MCF 10A (cell line): ENCODE data around the gene AKR1D1. TPM values are rescaled to one million over a fixed set of nuclear protein-coding genes. Genes with fewer than 3 reads are reported as not detected.
A peak's percentile ranks its signal among the peaks of the same experiment; 100 is the strongest.

Source experiments
- BruUV-seq: library from RNA; stranded (reverse); fragments of 400-500 nt; replicated peaks from 2 replicates; lab custom pipeline; 2021; lab: Mats Ljungman, UMichigan
- CTCF ChIA-PET: fragments of 300-600 bp; sonication (Branson Sonifier 250); formaldehyde crosslinking; extraction: SDS; loops from one replicate; lab custom pipeline; 2021; ENCODE audit warnings: antibody characterized with exemption, inconsistent platforms; lab: Yijun Ruan, JAX
- POLR2A ChIA-PET: fragments of 300-600, 350-650 bp; sonication (Branson Sonifier 250); formaldehyde crosslinking; extraction: SDS; loops from one replicate; lab custom pipeline; 2020; ENCODE audit warnings: antibody characterized with exemption, inconsistent platforms; lab: Yijun Ruan, JAX
- DNase-seq: peaks from one replicate; pipeline ENCODE4 v3.0.0-alpha.2; 2018; ENCODE audit not compliant: unreplicated experiment
- H3K27ac Mint-ChIP-seq: one replicate; pipeline ENCODE4 v1.8.0; 2022; ENCODE audit warnings: mild to moderate bottlenecking, low read depth, mixed read lengths; ENCODE audit not compliant: unreplicated experiment
- H3K27me3 Mint-ChIP-seq: one replicate; pipeline ENCODE4 v1.8.0; 2022; ENCODE audit warnings: mixed read lengths; ENCODE audit not compliant: insufficient read depth, unreplicated experiment
- H3K36me3 Mint-ChIP-seq: one replicate; pipeline ENCODE4 v1.8.0; 2022; ENCODE audit warnings: mild to moderate bottlenecking, moderate library complexity, mixed read lengths; ENCODE audit not compliant: insufficient read depth, unreplicated experiment
- H3K4me1 Mint-ChIP-seq: one replicate; pipeline ENCODE4 v1.8.0; 2022; ENCODE audit warnings: mixed read lengths; ENCODE audit not compliant: insufficient read depth, unreplicated experiment
- H3K4me3 Mint-ChIP-seq: one replicate; pipeline ENCODE4 v1.8.0; 2022; ENCODE audit warnings: mild to moderate bottlenecking, moderate library complexity, mixed read lengths; ENCODE audit not compliant: unreplicated experiment
- H3K9me3 Mint-ChIP-seq: one replicate; pipeline ENCODE4 v1.8.0; 2022; ENCODE audit warnings: mixed read lengths; ENCODE audit not compliant: unreplicated experiment
- intact Hi-C: fragments of 100-400 bp; cut with micrococcal nuclease; formaldehyde crosslinking; loops from 2 replicates; pipeline ENCODE4 v1.14.1; 2022
- total RNA-seq: library from RNA; stranded (reverse); gene quantifications from 2 replicates; pipeline ENCODE4 v1.2.3, GENCODE V29; 2022
- TF ChIP-seq, protein P1 (sequence below): fragments of 200-600 bp; IDR thresholded peaks from one replicate; pipeline ENCODE4 v1.8.0; 2022; ENCODE audit warnings: antibody characterized with exemption, mild to moderate bottlenecking; ENCODE audit not compliant: unreplicated experiment

The AKR1D1 gene
- total RNA-seq, 1 experiment from 2014 or later: not detected

DNA sequence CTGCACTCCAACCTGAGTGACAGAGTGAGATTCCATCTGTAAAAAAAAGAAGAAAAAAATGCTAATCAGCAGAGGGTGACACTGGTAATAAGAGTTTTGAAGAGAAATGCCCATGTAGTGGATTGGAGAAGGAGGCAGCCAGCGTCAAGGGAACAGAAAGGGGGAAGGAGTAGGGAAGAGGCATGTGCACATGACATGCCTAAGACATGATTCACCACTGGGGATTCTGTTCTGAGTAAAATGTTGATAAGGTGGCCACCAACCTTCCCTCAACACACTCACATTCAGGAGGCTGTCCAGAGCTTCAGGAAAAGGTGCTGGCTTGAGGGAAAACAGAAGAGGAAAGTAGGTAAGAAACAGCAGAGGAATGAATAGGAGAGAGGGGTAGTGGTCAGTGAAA is 39.9 kb downstream of the AKR1D1 start:
- H3K36me3 Mint-ChIP-seq: no peaks in the 10 kb centered on the region
- H3K4me3 Mint-ChIP-seq: no peak overlapping the region
- intact Hi-C loops: no loop called here
- no TSS peak for BruUV-seq
- peak; percentile 39 for DNase-seq
- TF ChIP-seq, protein P1, sequence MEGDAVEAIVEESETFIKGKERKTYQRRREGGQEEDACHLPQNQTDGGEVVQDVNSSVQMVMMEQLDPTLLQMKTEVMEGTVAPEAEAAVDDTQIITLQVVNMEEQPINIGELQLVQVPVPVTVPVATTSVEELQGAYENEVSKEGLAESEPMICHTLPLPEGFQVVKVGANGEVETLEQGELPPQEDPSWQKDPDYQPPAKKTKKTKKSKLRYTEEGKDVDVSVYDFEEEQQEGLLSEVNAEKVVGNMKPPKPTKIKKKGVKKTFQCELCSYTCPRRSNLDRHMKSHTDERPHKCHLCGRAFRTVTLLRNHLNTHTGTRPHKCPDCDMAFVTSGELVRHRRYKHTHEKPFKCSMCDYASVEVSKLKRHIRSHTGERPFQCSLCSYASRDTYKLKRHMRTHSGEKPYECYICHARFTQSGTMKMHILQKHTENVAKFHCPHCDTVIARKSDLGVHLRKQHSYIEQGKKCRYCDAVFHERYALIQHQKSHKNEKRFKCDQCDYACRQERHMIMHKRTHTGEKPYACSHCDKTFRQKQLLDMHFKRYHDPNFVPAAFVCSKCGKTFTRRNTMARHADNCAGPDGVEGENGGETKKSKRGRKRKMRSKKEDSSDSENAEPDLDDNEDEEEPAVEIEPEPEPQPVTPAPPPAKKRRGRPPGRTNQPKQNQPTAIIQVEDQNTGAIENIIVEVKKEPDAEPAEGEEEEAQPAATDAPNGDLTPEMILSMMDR: no peak
- ChIA-PET POLR2A (no interaction called here), CTCF (interaction anchor here (1.5 kb wide), 1 partner anchor 353 kb away, joined by 3 read pairs; no protein-coding TSS in a partner anchor)
- peaks cover 4% of the 10 kb centered on the region for H3K27me3 Mint-ChIP-seq
- peaks cover 7% of the 10 kb centered on the region for H3K9me3 Mint-ChIP-seq
- H3K4me1 Mint-ChIP-seq: peaks cover 13% of the 10 kb centered on the region
- H3K27ac Mint-ChIP-seq: no peak overlapping the region

GRCh38 chr7:138116892-138117291 is 40.6 kb downstream of the AKR1D1 start:
- BruUV-seq: no TSS peak
- H3K27ac Mint-ChIP-seq: no peak overlapping the region
- H3K36me3 Mint-ChIP-seq: no peaks in the 10 kb centered on the region
- TF ChIP-seq, protein P1: no peak
- CTCF ChIA-PET: interaction anchor here (0.5 kb wide), 1 partner anchor 1887 kb away, joined by 3 read pairs; no protein-coding TSS in a partner anchor
- POLR2A ChIA-PET: no interaction called here
- H3K27me3 Mint-ChIP-seq: no peaks in the 10 kb centered on the region
- no peak for DNase-seq
- peaks cover 7% of the 10 kb centered on the region for H3K9me3 Mint-ChIP-seq
- H3K4me1 Mint-ChIP-seq: peaks cover 13% of the 10 kb centered on the region
- intact Hi-C loops: no loop called here
- no peak overlapping the region for H3K4me3 Mint-ChIP-seq

DNA sequence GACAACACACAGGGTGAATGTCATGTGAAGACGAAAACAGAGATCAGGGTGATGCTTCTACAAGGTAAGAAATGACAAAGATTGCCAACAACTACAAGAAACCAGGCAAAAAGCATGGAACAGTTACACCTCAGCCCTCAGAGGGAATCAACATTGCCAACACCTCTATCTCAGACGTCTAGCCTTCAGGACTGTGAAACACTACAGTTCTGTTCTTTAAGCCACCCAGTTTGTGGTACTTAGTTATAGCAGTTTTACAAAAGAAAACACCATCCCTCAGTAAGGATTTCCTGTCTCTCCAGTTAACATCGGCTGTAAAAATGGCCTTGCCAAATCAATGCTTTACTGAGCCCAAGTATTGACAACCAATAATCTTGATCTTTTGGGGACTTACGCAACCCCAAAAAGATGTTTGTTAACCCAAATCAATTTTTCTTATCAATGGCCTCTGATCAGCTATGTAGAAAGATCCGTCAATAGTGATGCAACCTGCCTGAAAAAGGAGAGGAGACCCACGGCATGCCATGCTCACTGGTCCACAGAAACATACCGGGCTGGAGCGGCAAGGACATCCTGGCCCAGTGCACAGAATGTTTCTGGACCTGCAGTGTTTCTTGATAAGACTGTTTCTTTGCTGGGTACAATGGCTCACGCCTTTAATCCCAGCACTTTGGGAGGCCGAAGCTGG is 44.0 kb downstream of the AKR1D1 start:
- Mint-ChIP-seq H3K27me3 (no peaks in the 10 kb centered on the region), H3K9me3 (peaks cover 7% of the 10 kb centered on the region), H3K4me1 (peaks cover 17% of the 10 kb centered on the region), H3K4me3 (no peak overlapping the region), H3K27ac (no peak overlapping the region), H3K36me3 (no peaks in the 10 kb centered on the region)
- TF ChIP-seq, protein P1: no peak
- ChIA-PET POLR2A (no interaction called here), CTCF (no interaction called here)
- no peak for DNase-seq
- BruUV-seq: no TSS peak
- intact Hi-C loops: no loop called here

GRCh38 chr7:138122162-138122561 is 45.9 kb downstream of the AKR1D1 start:
- no peak overlapping the region for H3K4me3 Mint-ChIP-seq
- no peak overlapping the region for H3K27ac Mint-ChIP-seq
- POLR2A ChIA-PET: no interaction called here
- no TSS peak for BruUV-seq
- peaks cover 13% of the 10 kb centered on the region for H3K4me1 Mint-ChIP-seq
- CTCF ChIA-PET: no interaction called here
- intact Hi-C loops: no loop called here
- H3K36me3 Mint-ChIP-seq: no peaks in the 10 kb centered on the region
- DNase-seq: no peak
- H3K9me3 Mint-ChIP-seq: no peaks in the 10 kb centered on the region
- no peaks in the 10 kb centered on the region for H3K27me3 Mint-ChIP-seq
- TF ChIP-seq, protein P1: no peak
